HG03342 (cell line): Measurements from ENCODE around the gene GNPDA1.

ENCODE experiments used
- ATAC-seq: cut with Tn5 transposase; IDR thresholded peaks from one replicate; pipeline ENCODE4 v1.9.1; 2021; ENCODE audit warnings: mild to moderate bottlenecking, moderate library complexity; ENCODE audit not compliant: unreplicated experiment

The GNPDA1 gene

DNA sequence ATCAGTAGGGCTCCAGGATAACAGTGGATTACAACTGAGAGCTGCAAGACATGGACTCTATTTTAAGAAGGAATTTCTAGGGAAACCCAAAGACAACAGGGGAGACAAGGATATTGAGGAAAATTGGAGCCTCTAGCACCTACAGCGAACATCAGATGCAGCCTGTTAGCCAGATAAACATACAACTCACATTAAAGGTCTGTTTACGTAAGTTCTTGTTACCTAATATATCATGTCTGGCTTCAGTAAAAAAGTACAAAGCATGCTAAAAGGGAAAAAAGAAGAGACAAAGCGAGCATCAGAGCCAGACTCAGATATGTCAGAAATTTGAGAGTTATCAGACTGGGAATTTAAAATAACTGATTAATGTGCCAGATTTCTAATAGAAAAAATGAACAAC, 17.2 kb downstream of the GNPDA1 start:
- ATAC-seq, result no peak

DNA sequence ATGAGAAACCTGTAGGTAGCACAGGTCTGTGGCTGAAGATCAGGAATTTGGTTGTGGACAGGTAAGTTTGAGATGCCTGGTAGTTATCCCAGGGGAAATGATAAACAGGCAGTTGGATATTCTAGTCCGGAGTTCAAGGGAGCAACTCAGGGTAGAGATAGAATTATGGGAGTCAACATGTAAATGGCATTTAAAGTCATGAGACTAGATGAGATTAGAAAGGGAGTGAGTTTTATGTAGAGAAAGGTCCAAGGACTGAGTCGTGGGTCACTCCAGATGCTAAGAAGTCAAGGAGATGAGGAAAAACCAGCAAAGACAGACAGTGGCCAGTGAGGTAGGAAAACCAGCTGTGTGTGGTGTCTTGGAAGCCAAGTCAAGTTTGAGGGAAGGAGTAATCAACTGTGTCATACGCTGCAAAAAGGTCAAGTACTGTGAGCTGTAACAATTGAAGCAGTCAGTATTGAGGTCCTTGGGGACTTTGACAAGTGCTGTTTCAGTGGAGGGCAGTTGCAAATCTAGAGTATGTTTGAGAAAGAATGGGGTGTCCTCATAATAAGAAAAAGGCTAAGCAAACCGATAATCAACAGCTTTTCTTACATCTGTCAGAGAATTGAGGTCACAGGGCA, 18.2 kb downstream of the GNPDA1 start:
- no peak for ATAC-seq

DNA sequence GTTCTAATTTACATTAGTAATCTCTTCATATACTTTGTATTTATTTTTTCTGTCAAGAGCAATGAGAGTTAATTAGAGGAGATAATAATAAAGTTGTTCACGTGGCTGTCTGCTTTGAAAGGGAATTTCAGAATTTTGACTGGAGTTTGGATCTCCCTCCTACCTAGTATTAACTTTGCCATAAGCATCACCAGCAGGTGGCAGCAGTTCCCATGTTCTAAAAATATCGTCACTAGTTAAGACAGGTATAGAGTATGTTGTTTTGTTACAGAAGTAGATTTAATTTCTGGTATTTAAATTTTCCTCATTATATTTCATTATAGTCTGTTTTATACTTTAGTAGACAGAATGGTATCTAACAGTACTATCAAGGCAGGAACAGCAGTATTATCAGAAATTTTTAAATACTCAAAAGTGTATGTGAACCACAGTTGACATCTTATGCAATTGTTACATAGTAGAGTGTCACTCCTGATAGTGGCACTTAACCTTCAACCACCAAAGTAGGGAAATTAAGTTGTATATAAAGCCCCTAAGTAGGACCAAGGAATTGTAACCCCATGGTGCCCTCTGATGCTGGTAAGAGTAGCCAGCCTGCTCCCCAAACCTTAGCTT, 20.4 kb downstream of the GNPDA1 start:
- ATAC-seq, result peak; percentile 74

DNA sequence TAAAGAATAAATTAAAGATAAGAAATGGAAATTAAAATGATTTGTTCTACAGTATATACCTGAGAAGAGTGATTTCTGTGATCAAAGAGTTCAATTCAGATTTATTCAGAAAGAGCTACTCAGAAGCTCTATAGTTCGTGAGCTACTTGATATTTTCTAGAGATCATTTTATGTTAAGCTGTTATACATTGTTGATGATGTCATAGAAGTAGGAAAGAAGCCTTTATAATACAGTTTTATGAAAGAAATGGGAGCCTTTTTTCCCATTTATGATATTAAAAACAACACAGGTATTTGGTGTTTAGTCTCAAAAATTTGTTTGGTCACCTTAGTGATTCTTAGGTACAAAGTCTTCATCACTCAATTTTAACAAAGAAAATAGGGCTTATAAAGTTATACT, 23.1 kb downstream of the GNPDA1 start:
- ATAC-seq, result no peak

DNA sequence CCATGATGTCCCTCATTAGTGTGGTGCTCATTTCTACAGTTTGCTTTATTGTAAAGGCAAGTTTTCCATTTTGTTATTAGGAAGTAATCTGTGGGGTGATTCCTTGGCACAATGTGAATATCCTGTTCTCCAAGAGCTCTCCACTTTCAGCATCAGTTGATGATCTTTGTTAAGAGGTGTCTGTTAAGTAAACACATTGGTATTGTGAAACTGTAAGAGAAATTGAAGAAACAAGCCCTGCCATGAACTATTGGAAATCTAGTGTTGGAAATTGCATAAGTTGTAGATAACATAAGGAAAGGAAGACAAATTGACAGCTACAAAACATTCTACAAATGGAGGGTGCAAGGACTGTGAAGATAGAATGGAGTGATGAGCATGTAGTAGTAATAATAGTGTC, 26.8 kb downstream of the GNPDA1 start:
- no peak for ATAC-seq

DNA sequence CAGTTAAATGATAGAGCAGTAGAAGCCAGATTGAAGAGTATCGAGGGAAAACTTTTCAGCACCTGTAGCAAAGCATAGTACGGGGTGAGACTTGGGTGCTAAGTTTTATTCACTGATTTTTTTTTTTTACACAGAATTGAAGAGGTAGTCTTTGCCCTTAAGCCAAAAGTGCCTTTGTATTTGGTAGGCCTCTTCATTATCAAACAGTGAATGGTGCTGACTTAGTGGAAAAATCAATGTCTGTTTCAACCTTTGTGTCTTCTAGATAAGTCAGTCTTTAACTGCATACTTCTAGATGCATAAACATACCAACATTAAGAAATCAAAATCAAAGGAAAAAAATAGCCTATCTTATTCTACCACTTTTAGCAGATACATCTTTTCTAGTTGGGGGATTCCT, 30.2 kb downstream of the GNPDA1 start:
- ATAC-seq, result no peak

DNA sequence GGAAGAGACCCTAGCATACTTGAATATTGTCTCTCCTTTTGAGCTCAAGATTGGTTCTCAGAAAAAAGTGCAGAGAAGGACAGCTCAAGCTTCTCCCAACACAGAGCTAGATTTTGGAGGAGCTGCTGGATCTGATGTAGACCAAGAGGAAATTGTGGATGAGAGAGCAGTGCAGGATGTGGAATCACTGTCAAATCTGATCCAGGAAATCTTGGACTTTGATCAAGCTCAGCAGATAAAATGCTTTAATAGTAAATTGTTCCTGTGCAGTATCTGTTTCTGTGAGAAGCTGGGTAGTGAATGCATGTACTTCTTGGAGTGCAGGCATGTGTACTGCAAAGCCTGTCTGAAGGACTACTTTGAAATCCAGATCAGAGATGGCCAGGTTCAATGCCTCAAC, 34.4 kb downstream of the GNPDA1 start:
- ATAC-seq, result no peak

DNA sequence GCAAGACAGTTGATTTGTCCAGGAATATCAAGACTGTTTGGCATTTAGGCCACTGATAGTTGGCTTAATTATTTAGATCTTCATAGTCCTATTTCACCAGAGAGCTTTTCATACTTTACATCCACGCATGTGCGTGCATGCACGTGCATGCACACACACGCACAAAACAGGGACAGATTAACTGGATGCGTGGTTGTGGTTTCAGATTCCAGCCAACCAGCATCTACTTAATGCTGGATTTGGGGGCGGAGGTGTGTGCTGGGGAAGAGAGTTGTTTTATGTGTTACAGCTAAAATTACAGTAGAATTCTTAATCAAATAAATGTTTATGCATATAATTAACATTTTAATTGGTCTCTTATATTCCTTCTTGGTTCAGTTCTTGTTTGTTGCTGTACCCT, 36.7 kb downstream of the GNPDA1 start:
- ATAC-seq, result no peak

DNA sequence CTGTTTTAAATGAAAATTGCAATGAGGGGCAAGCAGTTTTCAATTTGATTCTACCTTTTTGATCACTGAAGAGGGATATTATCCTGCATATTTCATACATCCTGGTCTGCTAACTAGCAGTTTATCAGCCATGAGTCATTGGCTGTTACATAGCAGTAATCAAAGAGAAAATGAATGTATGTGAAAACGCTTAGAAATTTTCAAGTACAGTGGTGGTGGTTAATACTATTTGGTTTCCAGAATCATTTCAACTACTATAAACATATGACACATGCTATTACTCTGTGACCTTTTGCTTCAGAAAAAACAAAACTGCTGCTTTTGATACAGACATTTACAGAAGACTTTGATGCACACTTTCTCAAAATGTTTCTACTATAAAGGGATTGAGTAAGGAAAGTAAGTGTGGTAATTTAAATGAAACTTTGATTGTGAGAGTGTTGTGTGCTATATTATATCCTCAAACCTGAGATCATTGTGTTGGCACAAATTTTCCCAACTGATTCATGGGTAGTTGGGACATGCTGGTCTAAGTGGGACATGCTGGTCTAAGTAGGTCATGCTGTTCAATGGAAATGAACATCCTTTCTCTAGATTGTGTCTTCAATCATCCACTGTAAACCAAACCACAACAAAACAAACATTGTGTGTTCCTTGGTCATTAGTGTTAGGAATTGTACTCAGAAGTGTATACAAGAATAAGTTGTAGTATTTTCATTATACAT, 38.8 kb downstream of the GNPDA1 start:
- ATAC-seq, result no peak

DNA sequence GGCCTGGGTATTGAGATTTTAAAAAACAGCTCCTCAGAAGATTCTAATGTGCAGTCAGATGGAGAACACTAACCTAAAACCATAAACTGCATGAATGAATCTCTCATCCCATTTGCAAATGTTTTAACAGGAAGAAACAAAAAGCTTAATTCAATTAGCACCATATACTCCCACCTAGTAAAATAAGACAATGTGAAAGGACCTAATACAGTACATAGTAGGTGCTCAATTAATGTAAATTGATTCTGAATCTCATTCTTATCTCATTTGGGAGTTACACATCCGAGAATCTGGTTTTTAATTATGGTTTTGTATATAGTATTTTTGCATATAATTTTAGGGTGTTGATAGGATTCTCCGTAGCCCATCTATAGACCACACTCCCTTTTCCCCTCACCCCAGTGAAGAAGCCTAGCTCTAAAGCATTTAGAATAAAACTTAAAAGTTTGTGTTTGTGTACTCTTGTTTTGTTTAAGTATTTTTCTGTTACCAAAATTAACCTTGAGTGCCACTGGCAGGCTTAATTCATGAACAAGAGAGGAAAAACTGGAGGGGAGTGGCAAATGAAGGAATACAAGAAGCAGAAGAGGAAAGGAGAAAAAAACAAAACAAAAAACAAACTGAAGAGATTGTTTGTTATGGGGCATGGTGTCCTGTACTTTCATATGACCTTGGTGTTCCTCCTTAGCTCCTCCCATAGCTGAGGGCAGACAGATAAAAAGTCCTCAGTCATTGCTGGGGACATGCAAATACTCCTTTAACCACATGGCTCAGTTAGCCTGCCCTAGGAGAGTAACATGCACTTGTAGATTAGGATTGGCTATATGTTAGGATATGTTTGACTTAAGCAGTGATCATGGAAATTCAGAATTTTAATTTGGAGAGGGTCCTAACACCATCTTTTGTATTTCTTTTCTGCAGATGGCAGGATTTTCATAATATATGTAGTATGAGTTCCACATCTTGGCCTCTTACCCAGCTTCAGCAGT, 42.8 kb downstream of the GNPDA1 start:
- peak; percentile 58 for ATAC-seq

DNA sequence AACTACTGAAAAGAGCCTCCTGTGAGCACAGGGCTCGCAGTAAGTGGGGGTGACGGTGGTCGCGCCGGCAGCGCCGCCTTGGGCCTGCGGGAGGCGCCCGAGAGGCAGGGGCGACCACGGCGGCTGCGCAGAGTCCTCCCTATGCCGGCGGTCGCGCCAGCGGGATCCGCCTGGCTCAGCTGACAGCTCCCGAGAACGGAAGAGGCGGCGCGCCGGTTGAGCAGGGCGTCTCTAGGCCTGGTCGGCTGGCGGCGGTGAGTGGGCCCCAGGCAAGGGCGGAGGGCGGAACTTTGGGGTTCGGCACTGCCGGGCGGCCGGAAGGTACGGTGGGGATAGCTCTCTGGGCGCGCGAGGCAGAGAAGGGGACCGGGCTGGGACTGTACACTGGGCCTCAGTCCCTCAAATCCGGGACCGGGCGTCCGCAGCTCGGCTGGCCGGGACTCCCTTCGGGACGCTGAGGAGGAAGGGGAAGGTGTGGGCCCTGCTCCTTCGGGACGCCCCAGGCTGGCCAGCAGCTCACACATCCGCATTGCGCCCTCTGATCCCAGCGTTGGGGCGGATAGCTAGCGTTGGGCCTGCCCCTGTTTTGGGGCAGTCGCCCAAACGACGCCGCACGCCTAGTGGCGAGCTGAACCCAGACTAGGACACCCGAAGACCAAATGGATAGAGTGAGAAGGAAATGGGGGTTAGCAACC, 43.8 kb downstream of the GNPDA1 start, which contains the start of gene RNF14:
TSS of gene RNF14 (plus strand) at position 192 of the 695 bp plus-strand sequence. CDS start 4,484 bp downstream, outside the sequence.
- peak; percentile 92 for ATAC-seq

DNA sequence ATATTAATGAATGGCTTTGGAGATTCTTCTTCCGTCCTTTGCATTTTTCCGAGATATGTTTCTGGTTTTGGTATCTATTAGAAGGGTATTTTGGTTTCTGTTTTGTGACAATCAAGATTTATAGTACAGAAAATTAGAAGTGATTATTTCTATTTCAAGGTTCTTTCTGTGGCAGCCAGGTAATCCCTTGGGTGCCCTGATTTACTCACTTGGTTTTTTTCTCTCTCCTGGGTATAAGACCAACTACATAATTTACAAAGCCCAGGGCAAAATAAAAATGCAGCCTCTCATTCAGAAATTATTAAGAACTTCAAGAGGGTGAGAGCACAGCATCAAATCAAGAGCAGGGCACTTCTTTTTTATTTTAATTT, 45.9 kb downstream of the GNPDA1 start:
- ATAC-seq, result no peak

DNA sequence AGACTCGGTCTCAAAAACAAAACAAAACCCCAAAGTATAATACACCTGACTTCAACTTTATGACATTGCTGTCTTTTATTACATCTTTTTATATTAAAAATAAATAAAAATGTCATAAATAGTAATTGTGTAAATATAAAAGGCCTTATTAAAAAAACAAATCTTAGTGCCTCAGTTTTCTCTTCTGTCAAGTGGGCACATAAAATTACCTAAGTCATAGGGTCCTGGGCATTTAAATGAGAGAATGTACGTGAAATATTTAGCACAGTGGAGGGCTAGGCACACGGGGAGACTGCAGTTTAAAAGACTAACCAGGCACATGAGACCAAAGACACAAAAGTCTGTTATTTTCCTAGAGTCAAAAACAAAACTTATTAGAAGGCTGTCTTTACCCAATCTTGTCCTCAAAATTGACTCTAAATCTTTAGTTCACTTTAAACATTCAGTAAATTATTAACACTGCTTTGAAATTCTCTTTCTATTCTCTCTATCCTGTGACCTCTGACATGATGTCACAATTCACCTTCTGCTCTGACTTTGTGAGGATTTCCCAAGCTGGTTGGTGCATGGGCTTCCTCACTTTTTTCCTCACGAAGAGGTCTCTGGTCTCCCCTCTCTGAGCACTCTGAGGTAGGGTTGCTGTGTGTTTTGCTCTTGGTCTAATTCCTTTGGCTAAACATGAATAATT, 46.4 kb downstream of the GNPDA1 start:
- ATAC-seq, result no peak

DNA sequence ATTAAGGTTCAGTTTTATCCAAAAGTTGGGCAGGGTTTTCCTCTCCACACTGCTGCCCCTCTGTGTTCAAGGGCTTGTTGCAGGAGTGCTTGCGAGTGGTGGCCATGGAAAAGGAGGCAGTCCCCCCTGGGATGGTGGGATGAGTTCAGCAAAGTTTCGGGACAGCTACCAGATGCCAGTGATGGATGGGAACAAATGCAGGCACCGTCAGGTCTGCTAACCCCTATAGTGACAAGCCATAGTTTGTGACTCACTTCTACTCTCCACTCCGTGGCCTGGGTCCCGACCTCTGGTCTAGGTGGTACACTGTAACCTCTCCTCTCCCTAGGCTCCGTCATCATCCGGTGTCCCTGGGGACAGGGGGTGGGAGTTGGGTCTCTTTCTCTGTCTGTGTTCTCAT, 47.8 kb downstream of the GNPDA1 start:
- no peak for ATAC-seq

DNA sequence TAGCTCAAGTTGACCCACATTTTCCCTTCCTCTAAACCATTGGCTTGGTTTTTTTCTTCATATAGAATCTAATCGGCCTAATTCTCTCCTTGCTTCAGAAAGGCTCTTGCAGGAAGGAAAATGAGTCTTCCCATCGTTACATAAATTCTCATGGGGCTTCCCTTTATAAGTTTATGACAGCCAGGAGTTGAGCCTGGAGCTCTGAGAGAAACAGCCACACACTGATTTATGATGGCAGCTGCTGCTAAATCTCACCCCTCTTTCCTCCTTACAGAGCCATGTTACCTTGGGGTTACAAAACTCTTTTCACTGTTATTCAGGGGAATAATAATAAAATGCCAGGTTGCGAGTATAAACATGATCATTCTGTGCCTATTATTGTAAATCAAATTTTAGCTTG, 49.1 kb downstream of the GNPDA1 start:
- ATAC-seq, result no peak

DNA sequence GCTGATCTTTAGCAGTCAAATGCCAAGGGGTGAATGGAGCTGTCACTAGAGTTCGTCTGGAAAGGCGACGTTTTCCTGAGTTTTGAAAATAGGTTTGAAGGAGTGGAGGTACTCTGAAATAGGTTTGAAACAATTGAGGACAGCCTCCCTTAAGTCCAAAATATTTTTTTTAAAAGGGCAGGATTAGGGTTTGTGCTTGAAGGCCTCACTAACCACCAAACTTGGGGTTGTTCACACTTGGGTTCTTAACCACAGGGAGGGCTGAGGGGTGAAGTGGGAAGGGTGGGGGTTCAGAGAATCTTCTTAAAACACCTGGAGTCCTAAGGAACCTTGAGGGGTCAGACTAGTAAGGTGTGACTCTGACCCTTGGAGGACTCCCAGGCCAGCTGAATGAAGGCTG, 51.4 kb downstream of the GNPDA1 start:
- ATAC-seq, result no peak

DNA sequence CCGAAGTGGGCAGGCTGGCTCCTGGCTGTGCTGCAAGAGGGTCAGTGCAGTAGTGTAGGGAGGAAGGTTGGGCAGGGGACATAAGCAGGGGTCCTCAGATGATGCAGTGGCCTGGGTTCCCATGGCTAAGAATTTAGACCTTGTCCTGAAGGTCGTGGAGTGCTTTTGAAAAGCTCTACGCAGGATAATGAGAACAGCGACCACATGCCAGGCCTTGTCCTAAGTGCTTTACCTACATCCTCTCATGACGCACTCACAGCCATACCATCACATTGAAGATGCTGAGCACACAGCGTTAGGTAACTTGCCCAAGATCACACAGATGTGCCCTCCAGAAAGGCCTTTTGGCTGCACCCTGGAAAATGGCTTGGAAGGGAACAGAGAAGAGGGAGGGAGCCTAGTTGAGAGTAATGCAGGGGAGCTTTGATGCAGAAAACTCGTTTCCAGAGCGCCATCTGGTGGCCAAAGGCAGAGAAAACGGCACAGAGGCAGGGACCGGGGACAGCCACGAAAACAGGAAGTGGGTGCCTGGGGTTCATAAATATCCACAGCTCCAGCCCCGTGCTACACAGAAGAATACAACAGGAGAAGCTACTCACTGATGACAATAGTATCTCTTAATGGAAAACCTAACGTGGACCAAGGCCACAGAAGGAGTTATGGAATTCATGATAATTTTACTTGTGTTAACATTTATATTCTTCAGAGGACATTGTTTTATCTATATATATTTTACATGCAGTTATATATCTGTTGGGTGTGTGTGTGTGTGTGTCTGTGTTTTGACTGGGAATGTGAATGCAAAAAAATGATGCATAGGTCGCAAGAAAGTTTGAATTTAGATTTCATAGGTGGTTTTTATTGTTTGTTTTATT, 52.1 kb downstream of the GNPDA1 start:
- peak; percentile 91 for ATAC-seq

DNA sequence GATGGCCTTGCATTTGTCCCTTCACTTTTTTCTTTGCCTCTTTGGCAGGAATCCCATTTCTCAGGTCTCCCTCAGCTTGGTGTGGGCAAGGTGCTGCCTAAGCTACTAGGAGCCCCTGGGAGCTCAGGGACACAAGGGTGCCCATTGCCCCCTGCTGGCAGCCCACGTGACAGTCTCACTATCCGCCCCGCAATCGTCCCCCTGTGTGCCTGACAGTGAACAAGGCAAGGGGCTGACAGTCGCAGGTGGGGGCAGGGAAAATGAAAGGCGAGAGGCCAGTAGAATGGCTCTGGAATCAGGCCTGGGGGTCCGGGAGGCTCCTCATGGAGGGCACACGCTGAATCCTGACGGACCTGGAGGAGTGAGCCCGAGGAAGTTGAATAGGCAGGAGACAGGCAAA, 52.8 kb downstream of the GNPDA1 start:
- no peak for ATAC-seq
